ENCODE data around the gene RNU7-1.

The RNU7-1 gene

DNA sequence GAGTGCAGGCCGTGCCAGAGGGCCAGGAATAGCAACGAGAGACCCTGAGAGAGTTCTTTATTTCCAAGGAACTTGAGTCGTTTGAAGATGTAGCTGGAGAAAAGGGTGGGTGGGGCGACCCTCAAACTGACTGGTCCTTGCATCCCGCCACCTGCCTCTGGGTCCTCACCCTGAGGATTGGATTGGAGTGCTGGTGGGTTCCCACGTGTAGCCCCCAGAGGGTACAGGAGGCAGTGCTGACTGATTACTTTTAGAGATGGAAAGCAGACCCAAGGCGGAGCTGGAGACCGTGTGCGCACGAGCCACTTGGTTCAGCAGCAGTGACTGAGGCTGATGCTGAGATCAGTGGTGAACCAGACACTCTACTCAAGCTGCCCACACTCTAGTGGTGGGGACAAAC lies 34.0 kb downstream of the RNU7-1 start:
- peak overlapping the region; percentile 46 for H3K27ac Mint-ChIP-seq
- peaks cover 3% of the 10 kb centered on the region for H3K36me3 Mint-ChIP-seq

DNA sequence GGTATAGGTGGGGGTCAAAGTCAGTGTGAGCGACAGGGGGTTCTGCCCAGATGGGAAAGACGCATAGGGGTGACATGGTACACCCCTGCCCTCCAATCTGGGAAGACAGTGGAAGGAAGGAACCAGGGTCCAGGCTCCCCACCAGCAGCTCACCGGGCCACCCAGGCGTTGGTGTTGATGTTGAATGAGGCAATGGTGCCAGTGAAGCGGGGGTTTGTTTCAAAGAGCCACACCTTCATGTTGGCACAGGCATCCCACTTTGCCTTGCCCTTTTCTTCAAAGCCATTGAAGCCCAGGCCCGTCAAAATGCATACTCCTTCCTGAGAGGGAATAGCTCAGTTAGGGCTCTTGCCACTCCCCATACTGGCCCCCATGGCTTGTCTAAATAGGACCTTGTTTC lies 34.6 kb downstream of the RNU7-1 start:
- Mint-ChIP-seq H3K27ac (no peak overlapping the region), H3K36me3 (peaks cover 3% of the 10 kb centered on the region), H3K27me3 (no peaks in the 10 kb centered on the region), H3K9me3 (ENCODE audit: low read depth) (no peaks in the 10 kb centered on the region), H3K4me1 (ENCODE audit: low read depth) (peaks cover 6% of the 10 kb centered on the region), H3K4me3 (no peak overlapping the region)

More for the DNA sequence above, 34.0 kb downstream of the RNU7-1 start:
- Mint-ChIP-seq H3K4me3 (no peak overlapping the region), H3K9me3 (ENCODE audit: low read depth) (no peaks in the 10 kb centered on the region), H3K27me3 (no peaks in the 10 kb centered on the region), H3K4me1 (ENCODE audit: low read depth) (peaks cover 11% of the 10 kb centered on the region)

DNA sequence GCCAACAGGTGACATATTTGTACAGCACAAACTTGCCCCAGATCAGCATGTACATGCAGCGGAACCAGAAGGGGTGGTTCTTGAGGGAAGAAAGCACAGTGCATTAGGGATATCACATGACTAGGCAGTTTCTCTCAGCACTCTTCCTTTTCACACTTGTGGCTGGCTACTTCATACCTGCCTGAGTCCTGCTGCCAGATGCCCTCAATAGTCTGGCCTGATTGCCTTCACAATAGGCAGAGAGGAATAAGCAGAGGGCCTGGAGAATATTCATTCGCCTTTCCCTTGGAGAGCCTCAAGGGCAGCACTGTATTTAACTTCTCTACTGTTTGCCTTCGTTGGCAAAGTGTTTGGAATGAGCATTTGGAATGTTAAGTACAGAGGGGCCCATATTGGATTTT lies 35.0 kb downstream of the RNU7-1 start:
- H3K27ac Mint-ChIP-seq = peak overlapping the region; percentile 16
- H3K4me1 Mint-ChIP-seq (ENCODE audit: low read depth) = peaks cover 6% of the 10 kb centered on the region
- H3K9me3 Mint-ChIP-seq (ENCODE audit: low read depth) = no peaks in the 10 kb centered on the region
- H3K36me3 Mint-ChIP-seq = peaks cover 5% of the 10 kb centered on the region
- H3K4me3 Mint-ChIP-seq = no peak overlapping the region
- H3K27me3 Mint-ChIP-seq = no peaks in the 10 kb centered on the region

DNA sequence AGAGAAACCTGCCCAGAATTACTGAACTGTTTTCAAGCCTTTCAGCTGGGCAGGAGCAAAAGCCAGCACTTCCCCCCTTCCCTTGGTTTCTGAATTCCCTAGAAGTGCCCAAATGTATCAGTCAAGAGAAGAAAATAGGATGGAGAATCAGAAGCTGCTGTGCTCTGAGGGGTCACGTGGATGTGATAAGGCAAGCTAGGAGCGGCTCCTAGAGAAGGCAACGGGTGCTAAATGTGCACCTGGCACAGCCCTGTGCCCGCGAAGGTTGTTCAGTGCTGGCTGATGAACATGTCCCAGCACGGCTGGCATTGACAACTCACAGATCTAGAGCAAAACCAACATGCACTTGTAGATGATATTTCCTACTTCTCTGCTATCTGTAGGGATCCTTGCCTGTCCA lies 35.4 kb downstream of the RNU7-1 start:
- H3K27ac Mint-ChIP-seq = peak overlapping the region; percentile 16
- no peak overlapping the region for H3K4me3 Mint-ChIP-seq
- peaks cover 5% of the 10 kb centered on the region for H3K36me3 Mint-ChIP-seq
- no peaks in the 10 kb centered on the region for H3K27me3 Mint-ChIP-seq
- peaks cover 3% of the 10 kb centered on the region for H3K4me1 Mint-ChIP-seq (ENCODE audit: low read depth)
- no peaks in the 10 kb centered on the region for H3K9me3 Mint-ChIP-seq (ENCODE audit: low read depth)

DNA sequence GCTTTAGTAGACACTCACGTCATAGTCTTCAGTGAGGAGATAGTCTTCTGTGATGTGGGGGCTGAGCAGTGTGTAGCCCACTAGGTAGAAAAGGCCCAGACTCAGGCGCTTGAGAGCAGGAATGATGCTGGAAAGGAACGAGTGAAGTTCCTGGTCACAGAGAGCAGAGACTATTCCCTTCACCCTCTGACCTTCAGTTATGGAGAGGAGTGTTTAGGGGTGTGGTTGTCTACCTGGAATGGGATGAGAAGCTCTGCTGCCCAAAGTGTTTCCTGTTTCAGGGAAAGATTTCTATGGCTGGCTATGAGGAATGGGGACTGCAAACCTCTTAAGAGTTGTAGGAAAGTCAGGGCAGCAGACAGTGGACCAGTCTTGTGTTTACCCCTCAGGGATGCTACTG lies 35.8 kb downstream of the RNU7-1 start:
- no peaks in the 10 kb centered on the region for H3K27me3 Mint-ChIP-seq
- H3K9me3 Mint-ChIP-seq (ENCODE audit: low read depth) = no peaks in the 10 kb centered on the region
- H3K4me3 Mint-ChIP-seq = no peak overlapping the region
- peaks cover 2% of the 10 kb centered on the region for H3K4me1 Mint-ChIP-seq (ENCODE audit: low read depth)
- H3K27ac Mint-ChIP-seq = no peak overlapping the region
- peaks cover 5% of the 10 kb centered on the region for H3K36me3 Mint-ChIP-seq

DNA sequence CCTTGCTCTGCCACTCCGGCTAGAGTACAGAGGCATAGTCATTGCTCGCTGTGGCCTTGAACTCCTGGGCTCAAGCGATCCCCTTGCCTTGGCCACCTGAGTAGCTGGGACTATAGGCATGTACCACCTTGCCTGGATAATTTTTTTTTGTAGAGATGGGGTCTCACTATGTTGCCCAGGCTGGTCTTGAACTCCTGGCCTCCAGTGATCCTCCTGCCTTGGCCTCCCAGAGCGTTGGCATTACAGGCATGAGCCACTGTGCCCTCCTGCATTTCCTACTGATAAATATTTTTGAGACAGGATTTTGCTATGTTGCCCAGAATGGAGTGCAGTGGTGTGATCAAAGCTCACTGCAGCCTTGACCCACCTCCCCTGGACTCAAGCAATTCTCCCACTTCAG lies 36.5 kb downstream of the RNU7-1 start:
- no peak overlapping the region for H3K4me3 Mint-ChIP-seq
- peaks cover 2% of the 10 kb centered on the region for H3K4me1 Mint-ChIP-seq (ENCODE audit: low read depth)
- H3K9me3 Mint-ChIP-seq (ENCODE audit: low read depth) = no peaks in the 10 kb centered on the region
- no peaks in the 10 kb centered on the region for H3K27me3 Mint-ChIP-seq
- peak overlapping the region; percentile 34 for H3K27ac Mint-ChIP-seq
- peaks cover 5% of the 10 kb centered on the region for H3K36me3 Mint-ChIP-seq

DNA sequence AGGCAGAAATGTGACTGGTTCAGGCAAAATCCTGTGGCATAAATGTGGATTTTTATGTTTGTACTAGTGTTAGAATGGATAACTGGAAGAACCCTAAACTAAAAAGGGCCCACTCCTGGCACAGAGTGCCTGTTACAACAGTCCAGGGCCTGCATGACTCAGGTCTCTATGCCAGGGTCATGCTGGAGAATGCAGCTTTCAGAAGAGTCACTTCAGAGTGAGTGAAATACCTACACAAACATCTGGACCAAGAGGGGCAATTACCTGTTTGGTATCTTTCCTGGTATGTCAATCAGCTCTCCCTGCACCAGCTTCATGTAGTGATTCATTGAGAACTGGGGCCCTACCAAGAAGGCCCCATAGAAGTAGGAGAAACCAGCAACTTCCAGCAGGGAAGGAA lies 37.1 kb downstream of the RNU7-1 start:
- Mint-ChIP-seq H3K4me1 (ENCODE audit: low read depth) (peaks cover 2% of the 10 kb centered on the region), H3K9me3 (ENCODE audit: low read depth) (no peaks in the 10 kb centered on the region), H3K36me3 (peaks cover 5% of the 10 kb centered on the region), H3K27me3 (no peaks in the 10 kb centered on the region), H3K4me3 (no peak overlapping the region), H3K27ac (peak overlapping the region; percentile 61)

DNA sequence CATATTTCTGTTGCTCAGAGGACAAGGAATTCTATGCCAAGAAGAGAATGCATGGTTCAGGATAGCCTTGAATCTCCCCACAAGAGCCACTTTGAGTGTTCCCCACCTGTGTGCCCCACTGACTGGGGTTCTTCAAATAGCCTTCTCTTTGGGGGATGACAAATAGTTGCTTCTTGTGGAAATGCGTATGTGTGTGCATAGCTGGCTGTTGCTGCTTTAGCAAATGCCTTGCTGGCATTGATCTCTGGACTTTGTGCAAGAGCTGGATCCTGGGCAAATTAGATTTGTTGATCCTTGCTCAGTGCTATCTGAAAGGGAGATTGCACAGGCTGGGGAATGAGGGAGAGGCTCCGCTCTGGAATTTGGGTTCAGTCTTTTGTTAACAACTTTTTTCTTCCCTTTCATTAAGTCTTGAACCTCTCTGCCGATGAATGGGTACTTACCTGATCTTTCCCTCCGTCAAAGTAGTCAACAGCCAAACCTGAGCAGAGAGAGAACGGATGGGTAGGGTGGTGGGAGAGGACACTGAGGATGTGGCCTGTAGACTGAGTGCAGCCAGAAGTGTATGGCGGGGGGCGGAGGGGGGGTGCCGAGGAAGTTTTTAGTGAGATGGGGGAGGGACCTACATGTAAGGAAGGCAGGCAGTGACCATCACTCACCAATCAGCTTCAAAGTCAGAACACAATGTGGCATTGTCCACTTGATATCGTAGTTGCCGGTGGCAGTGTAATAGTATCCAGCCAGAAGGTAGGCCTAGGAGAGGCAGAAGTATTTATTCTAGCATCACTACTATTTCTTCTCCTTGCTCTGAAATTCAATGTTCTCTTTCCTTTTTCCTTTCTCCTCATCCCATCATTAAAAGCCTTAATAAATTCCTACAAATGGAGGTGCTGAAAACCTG lies 37.8 kb downstream of the RNU7-1 start:
- peak overlapping the region; percentile 61 for H3K27ac Mint-ChIP-seq
- peaks cover 5% of the 10 kb centered on the region for H3K36me3 Mint-ChIP-seq
- H3K4me3 Mint-ChIP-seq = no peak overlapping the region
- no peaks in the 10 kb centered on the region for H3K9me3 Mint-ChIP-seq (ENCODE audit: low read depth)
- H3K27me3 Mint-ChIP-seq = no peaks in the 10 kb centered on the region
- H3K4me1 Mint-ChIP-seq (ENCODE audit: low read depth) = no peaks in the 10 kb centered on the region

DNA sequence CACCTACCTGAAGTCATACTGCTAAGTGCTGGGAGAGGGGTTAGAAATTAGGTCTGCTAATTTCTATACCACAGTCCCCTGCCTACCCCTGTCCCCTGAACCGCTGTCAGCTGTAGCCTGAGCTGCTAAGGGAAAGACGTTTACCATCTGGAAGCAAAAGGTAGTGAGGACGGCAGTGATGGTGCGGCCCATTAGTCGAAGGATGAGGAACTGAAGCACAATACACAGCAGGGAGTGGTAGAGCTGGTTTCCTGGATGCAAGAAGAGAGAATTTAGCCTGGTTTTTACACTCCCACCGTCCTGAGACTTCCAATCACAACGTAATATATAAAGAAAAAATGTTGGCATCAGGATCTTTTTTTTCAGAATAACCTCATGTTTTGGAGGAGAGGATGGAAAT lies 38.9 kb downstream of the RNU7-1 start:
- no peaks in the 10 kb centered on the region for H3K4me1 Mint-ChIP-seq (ENCODE audit: low read depth)
- no peak overlapping the region for H3K27ac Mint-ChIP-seq
- no peaks in the 10 kb centered on the region for H3K9me3 Mint-ChIP-seq (ENCODE audit: low read depth)
- no peaks in the 10 kb centered on the region for H3K27me3 Mint-ChIP-seq
- H3K4me3 Mint-ChIP-seq = no peak overlapping the region
- peaks cover 5% of the 10 kb centered on the region for H3K36me3 Mint-ChIP-seq

DNA sequence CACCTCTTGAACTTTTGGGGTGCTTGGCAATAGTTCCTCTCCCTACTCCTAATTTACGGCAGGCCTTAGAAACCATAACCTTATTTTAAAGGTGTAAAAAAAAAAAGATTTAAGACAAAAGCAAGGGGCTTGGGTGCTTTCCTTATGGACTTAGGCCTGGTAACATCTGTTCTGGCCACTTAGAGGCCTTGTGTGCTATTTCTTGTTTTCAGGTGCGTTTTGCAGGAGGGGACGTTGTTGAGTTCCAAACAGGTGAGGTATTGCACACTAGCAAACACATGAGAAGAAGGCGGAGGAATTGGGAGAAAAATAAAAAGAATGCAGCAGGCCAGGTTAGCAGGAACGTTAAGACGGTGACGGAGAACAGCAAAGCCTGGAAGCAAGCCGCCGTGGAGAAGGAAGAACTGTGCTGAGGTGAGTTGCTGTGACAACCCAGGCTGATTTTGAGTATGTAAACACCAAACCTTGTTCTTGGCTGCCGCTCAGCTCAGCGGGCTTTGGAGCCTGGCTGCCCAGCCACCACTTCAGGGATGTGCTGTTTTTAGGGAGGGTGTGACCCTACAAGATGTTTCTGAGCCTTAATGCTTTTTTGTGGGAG lies 44.4 kb downstream of the RNU7-1 start:
- Mint-ChIP-seq H3K9me3 (ENCODE audit: low read depth) (no peaks in the 10 kb centered on the region), H3K4me1 (ENCODE audit: low read depth) (peaks cover 2% of the 10 kb centered on the region), H3K27ac (no peak overlapping the region), H3K36me3 (peaks cover 6% of the 10 kb centered on the region), H3K4me3 (no peak overlapping the region), H3K27me3 (no peaks in the 10 kb centered on the region)
